Left ventricle myocardium superior (tissue), 1 donor: ENCODE results near the gene SF3A2. TPM values are rescaled to one million over a fixed set of nuclear protein-coding genes. Genes with fewer than 3 reads are reported as not detected.

Experiments used
- ATAC-seq: fragments of 200-7000 bp; cut with Tn5 transposase; one replicate; pipeline ENCODE4 v1.9.1; 2020; ENCODE audit warnings: mild to moderate bottlenecking, moderate library complexity
- DNase-seq: peaks from one replicate; pipeline ENCODE4 v3.0.0-alpha.2; 2020
- intact Hi-C: fragments of 100-400 bp; cut with micrococcal nuclease; formaldehyde crosslinking; loops from one replicate; pipeline ENCODE4 v1.11.0; 2022
- total RNA-seq: library from RNA; stranded (reverse); fragmentation: NEBNext Ultra II Directional; extraction: Animal tissue kit (Norgen Biotek cat#: 25700); gene quantifications from one replicate; pipeline ENCODE4 v1.2.1, GENCODE V29; 2021
- donor health status: DM: no; HTN: yes; CAD: no; lungs with severe emphysema.

The SF3A2 gene
- total RNA-seq, 1 donor from 2014 or later, result 31.4 TPM

DNA sequence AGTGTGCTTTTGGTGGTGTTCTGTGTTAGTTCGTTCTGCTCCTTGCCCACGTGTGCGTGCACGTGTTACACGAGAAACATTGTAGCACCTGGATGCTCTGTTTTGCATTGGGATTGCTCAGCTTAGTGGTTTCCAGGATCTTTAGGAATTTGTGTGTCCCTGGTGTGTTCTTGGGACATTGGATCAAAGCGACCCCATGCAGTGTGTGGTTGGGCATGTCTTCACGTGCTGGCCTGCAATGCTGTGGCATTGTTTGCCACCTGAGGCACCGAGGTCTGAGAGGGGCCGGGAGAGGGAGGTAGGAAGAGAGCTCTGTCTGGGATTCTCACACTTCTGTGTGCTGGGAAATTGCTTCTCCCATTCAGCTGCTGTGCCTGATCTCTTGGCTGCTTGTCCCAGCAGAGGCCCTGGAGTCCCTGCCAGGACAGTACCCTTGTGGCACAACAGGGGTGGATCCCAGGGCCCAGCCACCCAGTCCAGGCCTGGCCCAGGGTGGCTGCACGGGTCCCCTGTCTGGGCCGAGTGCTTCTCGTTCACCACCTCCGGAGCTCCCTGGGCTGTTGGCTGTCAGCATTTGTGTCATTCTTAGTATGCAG, 11.8 kb upstream of the SF3A2 start:
- intact Hi-C loops, result no loop called here
- ATAC-seq (no peak), DNase-seq (no peak)

GRCh38 chr19:2225415-2226050, 11.1 kb upstream of the SF3A2 start:
- ATAC-seq, result no peak
- no peak for DNase-seq
- intact Hi-C loops, result no loop called here

DNA sequence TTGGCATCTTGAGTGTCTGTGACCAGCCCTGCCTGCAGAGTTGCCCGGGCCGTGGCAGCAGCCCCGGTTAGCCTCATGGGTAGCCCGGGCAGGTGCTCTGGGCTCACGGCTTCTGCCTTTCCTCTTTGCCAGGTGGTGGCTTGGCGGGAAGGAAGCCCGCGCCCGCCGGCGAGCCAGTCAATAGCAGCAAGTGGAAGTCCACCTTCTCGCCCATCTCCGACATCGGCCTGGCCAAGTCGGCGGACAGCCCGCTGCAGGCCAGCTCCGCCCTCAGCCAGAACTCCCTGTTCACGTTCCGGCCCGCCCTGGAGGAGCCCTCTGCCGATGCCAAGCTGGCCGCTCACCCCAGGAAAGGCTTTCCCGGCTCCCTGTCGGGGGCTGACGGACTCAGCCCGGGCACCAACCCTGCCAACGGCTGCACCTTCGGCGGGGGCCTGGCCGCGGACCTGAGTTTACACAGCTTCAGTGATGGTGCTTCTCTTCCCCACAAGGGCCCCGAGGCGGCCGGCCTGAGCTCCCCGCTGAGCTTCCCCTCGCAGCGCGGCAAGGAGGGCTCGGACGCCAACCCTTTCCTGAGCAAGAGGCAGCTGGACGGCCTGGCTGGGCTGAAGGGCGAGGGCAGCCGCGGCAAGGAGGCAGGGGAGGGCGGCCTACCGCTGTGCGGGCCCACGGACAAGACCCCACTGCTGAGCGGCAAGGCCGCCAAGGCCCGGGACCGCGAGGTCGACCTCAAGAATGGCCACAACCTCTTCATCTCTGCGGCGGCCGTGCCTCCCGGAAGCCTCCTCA, 10.4 kb upstream of the SF3A2 start:
- ATAC-seq, result no peak
- no peak for DNase-seq
- intact Hi-C loops, result no loop called here

DNA sequence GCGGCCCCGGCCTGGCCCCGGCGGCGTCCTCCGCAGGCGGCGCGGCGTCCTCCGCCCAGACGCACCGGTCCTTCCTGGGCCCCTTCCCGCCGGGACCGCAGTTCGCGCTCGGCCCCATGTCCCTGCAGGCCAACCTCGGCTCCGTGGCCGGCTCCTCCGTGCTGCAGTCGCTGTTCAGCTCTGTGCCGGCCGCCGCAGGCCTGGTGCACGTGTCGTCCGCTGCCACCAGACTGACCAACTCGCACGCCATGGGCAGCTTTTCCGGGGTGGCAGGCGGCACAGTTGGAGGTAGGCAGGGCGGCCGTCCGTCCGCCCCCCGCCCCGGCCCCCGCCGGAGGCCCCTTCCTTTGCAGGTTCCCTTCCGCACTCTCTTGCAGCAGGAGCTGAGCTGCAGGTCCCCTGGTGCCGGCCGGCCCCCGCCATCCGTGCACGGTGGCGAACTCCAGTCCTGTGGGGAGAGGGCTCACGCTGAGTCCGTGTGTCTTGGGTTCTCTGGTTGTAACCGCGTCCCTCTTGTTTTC, 9.7 kb upstream of the SF3A2 start:
- no peak for DNase-seq
- intact Hi-C loops, result no loop called here
- no peak for ATAC-seq

- DNase-seq (no peak), ATAC-seq (no peak)
- intact Hi-C loops, result no loop called here
Measured at GRCh38 chr19:2227415-2228156, 9.0 kb upstream of the SF3A2 start.

DNA sequence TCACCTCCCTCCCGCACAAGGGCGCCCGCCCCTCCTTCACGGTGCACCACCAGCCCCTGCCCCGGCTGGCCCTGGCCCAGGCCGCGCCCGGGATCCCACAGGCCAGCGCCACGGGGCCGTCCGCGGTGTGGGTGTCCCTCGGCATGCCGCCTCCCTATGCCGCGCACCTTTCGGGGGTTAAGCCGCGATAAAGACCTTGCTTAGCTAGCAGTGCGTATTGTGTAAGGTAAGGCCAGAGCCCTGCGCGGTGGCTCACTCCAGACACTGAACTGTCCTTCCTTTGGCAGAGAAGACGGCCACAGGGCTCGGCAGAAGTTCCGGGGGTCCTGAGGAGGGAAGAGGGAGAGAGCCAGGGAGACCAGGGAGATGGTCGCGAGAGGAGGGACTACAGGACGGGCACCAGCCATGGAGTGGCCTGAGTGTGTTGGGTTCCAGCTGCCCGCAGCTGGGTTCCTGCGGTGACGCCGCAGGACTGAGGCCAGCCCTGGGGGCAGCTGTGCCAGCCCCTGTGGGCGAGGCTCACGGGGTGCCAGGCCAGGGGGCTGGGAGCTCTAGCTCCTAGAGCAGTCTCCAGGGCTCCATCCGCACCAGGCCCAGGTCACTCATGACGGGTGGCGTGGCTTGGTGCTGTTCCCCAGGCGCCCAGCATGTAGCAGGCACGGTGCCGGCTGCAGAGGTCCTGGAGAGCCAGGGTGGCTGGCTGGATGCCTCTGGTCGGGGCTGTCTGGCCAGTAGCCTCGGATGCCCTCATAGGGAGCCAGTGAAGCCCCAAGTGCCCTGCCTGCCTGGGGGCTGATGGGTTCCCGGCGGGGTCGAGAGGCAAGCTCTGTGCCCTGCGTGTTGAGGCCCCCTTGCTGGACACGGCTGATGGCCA, 8.2 kb upstream of the SF3A2 start:
- DNase-seq (no peak), ATAC-seq (no peak)
- intact Hi-C loops, result no loop called here

GRCh38 chr19:2229103-2230032, 7.3 kb upstream of the SF3A2 start:
- intact Hi-C loops, result no loop called here
- no peak for DNase-seq
- ATAC-seq, result no peak

GRCh38 chr19:2230033-2230531, 6.5 kb upstream of the SF3A2 start:
- ATAC-seq (no peak), DNase-seq (no peak)
- intact Hi-C loops, result no loop called here

DNA sequence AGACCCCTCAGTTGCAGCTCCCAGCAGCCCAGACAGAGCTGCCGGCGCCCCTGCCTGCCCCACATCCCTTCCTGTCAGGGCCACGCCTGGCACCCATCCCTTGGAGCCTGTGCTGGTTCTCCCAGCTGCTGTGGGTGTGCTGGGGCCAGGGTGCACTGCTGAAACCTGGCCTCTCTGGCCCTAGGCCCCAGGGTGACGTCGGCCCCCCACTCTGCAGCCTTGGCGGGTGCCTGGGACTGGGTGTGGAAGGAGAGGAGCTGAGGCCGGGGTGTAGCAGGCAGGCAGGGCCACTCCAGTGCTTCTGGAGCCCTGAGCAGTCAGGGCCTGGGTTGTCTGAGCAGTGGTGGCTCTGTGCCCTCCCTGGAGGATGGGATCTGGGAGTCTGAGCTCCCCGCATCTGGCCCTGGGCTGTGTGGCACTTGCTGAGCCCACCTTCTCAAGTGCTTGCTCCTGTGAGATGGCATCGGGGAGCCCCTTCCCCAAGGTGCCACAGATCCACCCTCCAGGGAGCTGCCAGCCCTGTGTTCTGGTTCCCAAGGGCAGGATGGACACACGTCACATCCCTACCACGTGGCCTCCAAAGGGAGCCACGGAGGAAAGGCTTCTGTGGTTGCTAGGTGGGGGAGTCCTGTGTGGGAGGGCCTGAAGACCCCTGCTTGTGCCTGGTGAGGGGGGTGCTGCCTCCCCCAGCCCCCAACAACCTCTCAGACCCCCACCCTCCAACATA, 5.7 kb upstream of the SF3A2 start:
- DNase-seq, result no peak
- ATAC-seq, result no peak
- intact Hi-C loops, result no loop called here

DNA sequence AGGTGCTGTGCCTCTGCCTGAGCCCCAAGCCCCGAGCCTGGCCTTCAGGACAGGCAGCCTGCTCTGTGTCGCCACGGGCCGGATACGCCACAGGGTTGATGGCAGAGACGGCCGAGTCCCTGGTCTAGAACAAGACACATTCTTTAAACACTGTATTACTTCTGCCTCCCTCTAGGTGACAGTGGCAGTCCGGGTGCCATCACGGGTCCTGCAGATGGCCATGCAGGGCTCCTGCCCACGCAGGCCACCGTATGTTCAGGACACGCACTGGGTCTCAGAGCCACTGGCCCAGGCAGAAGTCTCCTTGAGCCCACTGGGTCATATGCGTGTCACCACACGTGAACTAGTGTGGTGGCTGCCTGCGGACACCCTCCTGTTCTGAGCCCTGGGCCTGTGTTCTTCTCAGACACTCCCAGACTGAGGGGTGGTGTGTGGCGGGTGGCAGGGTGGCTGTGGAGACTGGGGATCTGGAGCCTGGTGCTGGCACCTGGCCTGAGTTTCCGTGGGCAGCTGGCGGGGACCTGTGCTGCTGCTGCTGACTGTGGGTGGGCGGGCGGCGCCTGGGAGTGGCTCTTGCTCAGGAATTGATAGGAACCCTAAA, 4.9 kb upstream of the SF3A2 start:
- DNase-seq (no peak), ATAC-seq (no peak)
- intact Hi-C loops, result no loop called here

DNA sequence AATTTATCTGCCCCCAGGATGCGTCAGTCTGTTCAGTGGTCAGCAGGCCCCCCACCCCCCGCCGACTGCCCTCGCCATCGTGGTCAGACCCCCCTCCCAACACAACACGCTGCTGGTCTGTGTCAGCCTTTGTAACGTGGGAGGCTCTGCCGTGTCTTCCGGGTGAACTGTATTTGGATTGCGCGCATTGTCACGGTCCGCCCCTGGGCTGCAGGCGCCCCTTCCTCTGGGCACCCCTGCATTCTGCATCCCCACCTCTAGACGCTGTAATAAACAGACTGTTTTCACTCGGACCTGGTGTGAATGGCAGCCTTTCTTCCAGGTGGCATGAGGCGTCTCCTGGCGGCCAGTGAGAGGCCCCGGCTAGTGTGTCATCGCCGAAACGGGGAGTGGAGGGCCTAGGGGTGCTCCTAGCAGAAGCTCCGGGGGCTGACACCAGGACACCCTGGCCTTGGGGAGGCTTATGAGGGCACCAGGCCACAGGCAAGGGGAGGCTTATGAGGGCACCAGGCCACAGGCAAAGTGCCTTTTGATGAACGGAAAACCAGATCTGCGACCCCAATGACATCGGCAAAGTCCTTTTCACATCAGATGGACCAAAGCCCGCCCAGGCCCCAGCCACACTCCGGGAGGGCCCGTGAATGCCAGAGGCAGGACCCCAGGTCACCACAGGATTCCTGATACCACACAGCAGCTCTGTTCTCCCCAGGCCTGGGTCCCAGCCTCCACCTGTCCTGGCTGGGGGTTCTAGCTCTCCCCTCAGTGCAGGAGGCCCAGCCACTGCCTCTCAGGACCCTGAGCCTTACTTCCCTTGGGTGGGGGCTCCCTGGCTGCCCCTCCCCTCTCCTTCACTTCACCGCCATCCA, 4.1 kb upstream of the SF3A2 start:
- intact Hi-C loops, result no loop called here
- ATAC-seq (no peak), DNase-seq (no peak)

GRCh38 chr19:2233601-2234280, 2.9 kb upstream of the SF3A2 start:
- intact Hi-C loops, result no loop called here
- ATAC-seq (no peak), DNase-seq (no peak)

GRCh38 chr19:2234996-2235380, 1.6 kb upstream of the SF3A2 start:
- DNase-seq (no peak), ATAC-seq (no peak)
- intact Hi-C loops, result no loop called here

GRCh38 chr19:2235381-2236063, 1.1 kb upstream of the SF3A2 start:
- intact Hi-C loops, result no loop called here
- ATAC-seq (peak; percentile 19), DNase-seq (peak; percentile 65)

DNA sequence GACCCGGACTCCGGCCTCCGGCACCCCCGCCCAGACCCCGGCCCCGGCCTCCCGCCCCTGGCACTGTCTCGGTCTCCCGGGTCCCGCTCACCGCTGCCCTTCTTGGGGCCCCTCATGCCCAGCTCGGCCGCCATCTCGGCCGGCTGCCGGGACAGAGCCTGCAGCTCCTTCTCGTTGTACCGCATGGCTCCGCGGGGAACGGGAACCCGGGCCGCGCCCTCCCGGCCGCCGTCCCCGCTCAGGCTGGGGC, 635 bp upstream of the SF3A2 start:
- intact Hi-C loops, result no loop called here
- DNase-seq (no peak), ATAC-seq (no peak)
